Measurements from ENCODE around the gene CRIP2.

DNA sequence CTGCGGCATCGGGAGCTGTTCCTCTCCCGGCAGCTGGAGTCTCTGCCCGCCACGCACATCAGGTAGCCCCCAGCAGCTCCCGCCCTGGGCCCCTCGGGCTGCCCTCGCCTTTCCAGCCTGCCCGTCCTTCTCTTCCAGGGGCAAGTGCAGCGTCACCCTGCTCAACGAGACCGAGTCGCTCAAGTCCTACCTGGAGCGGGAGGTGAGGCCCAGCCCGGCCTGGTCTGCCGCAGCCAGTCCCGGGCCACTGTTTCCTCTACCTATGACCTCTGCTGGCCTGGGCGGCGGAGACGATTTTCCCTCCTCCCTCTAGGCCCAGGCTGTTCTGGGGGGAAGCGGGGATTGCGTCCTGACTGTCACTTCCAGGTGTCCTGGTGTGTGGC is 24.5 kb upstream of the CRIP2 start:
- TF ChIP-seq CTCF (IDR thresholded peaks at IDR 0.05; ENCODE audit: low read depth, low read length) (no peak), EZH2phosphoT487 (IDR thresholded peaks at IDR 0.05; ENCODE audit: low read depth) (no peak)

Data from OCI-LY3 (cell line).